ENCODE results near the gene DCUN1D2. TPM values are rescaled to one million over a fixed set of nuclear protein-coding genes. Genes with fewer than 3 reads are reported as not detected.

DCUN1D2 gene
- total and polyA plus RNA-seq, 10 of the 15 experiments (the other 5 are each of a cell fraction or from before 2014, with no cell fraction given), result 2.5 to 23.6 (median 9.3) TPM

GRCh38 chr13:113495494-113496210 is 5.1 kb upstream of the DCUN1D2 start:
- RAD21 ChIA-PET (ENCODE audit: unreplicated experiment), result interaction anchor here (1.3 kb wide), 1 partner anchor 13 kb away, joined by 3 read pairs; no protein-coding TSS in a partner anchor
- Histone ChIP-seq H3K79me2 (ENCODE audit: control insufficient read depth, insufficient read depth, low read length) (peaks cover 35% of the 10 kb centered on the region), H3K9ac (ENCODE audit: control insufficient read depth, insufficient read depth, low read length) (no peak overlapping the region), H3K27me3 (replicated peaks in 1 of 2; ENCODE audit: control insufficient read depth in 2 of 2, insufficient read depth in 2 of 2, low read length in 1 of 2) (no peaks in the 10 kb centered on the region), H3K4me2 (ENCODE audit: control insufficient read depth, insufficient read depth) (0 out of 2 replicates have a peak overlapping the region, but pooled peaks have one; percentile 30), H2AFZ (ENCODE audit: control insufficient read depth, low read depth, low read length) (no peak overlapping the region), H3K27ac (ENCODE audit: control insufficient read depth, insufficient read depth) (no peak overlapping the region), H3K36me3 (ENCODE audit: control insufficient read depth in 2 of 2, insufficient read depth in 2 of 2, low read length in 1 of 2) (peaks cover 6 to 43% of the 10 kb centered on the region in 2 experiments), H3K9me3 (replicated peaks; ENCODE audit: control insufficient read depth, insufficient read depth, low read length) (no peaks in the 10 kb centered on the region), H4K20me1 (ENCODE audit: control insufficient read depth, insufficient read depth) (no peaks in the 10 kb centered on the region), H3K4me1 (ENCODE audit: control insufficient read depth, insufficient read depth, low read length) (peaks cover 15% of the 10 kb centered on the region), H3K4me3 (no peak overlapping the region)
- SMC1A ChIA-PET (ENCODE audit: uncharacterized antibody, unreplicated experiment), result no interaction called here
- TF ChIP-seq CBFB (IDR thresholded peaks at IDR 0.05; ENCODE audit: low read depth) (no peak), MLLT1 (IDR thresholded peaks at IDR 0.05) (peak; percentile 73; the same call in 1 of the 2 replicates), ZBTB33 (IDR thresholded peaks at IDR 0.05) (no peak), HDAC2 (IDR thresholded peaks at IDR 0.05) (no peak)
- DNase-seq (ENCODE audit: low read depth, low spot score) (no peak), FAIRE-seq (no peak), ATAC-seq (no peak)
- in situ Hi-C loops (cut with MboI) (no loop called here), intact Hi-C loops (cut with micrococcal nuclease; ENCODE audit: unreplicated experiment) (no loop called here)
- BruUV-seq (replicated peaks), result no TSS peak
- POLR2A ChIA-PET, result no interaction called here
- CTCF ChIA-PET, result interaction anchor here (0.8 kb wide), 1 partner anchor 220 kb away, joined by 3 read pairs; no protein-coding TSS in a partner anchor
- 93% methylated on average over 26 of the region's 26 CpGs for WGBS (ENCODE audit: insufficient coverage, insufficient replicate concordance, low lambda C conversion rate, missing lambda C conversion rate)
